Testis (tissue), 3 donors: Measurements from ENCODE around the gene RELL2. TPM values are rescaled to one million over a fixed set of nuclear protein-coding genes. Genes with fewer than 3 reads are reported as not detected.

Source experiments
- DNase-seq: peaks from one replicate; pipeline ENCODE4 v3.0.0-alpha.2; 2019
- H3K27ac ChIP-seq, 2 donors: fragments of 200-600 bp; sonication (generic); one replicate each; pipeline ENCODE4 v1.5.1; 2019
- H3K27me3 ChIP-seq: fragments of 200-600 bp; sonication (generic); one replicate; pipeline ENCODE4 v1.5.1; 2019
- H3K36me3 ChIP-seq: fragments of 200-600 bp; sonication (generic); one replicate; pipeline ENCODE4 v1.5.1; 2017; ENCODE audit warnings: low read depth; ENCODE audit errors: missing control alignments
- H3K4me1 ChIP-seq: fragments of 200-600 bp; sonication (generic); one replicate; pipeline ENCODE4 v1.5.1; 2019
- H3K4me3 ChIP-seq, 2 donors: fragments of 200-600 bp; sonication (generic); one replicate each; pipeline ENCODE4 v1.5.1; 2017 to 2019
- H3K9me3 ChIP-seq: fragments of 200-600 bp; sonication (generic); one replicate; pipeline ENCODE4 v1.5.1; 2017
- CTCF ChIP-seq, 3 experiments: fragments of 450-650 bp in 2 of 3; fragments of 200-600 bp in 1 of 3; sonication (generic) in 1 of 3; IDR thresholded peaks; one replicate each; pipeline ENCODE4 v1.5.1; 2016 to 2019; ENCODE audit warnings: antibody characterized with exemption in 3 of 3, mild to moderate bottlenecking in 2 of 3, moderate library complexity in 1 of 3
- POLR2A ChIP-seq: fragments of 450-650 bp; IDR thresholded peaks from one replicate; pipeline ENCODE4 v1.6.1; 2017; ENCODE audit warnings: antibody characterized with exemption, mild to moderate bottlenecking, moderate library complexity
- WGBS, 2 donors: methylation state at CpG; one replicate each; pipeline ENCODE4 v1.1.5; 2018; 5-methylcytosine and 5-hydroxymethylcytosine counted together
- intact Hi-C: fragments of 100-400 bp; cut with DNase I; formaldehyde crosslinking; loops from one replicate; pipeline ENCODE4 v1.15.1; 2023; ENCODE audit warnings: low total_unique reads
- polyA plus RNA-seq: library from polyadenylated mRNA; stranded (reverse); fragments of 350-450 nt; fragmentation: Illumina TruSeq; extraction: RNeasy Lipid Tissue Mini Kit (QIAGEN cat#74804); gene quantifications from one replicate; pipeline ENCODE4 v1.2.3, GENCODE V29; 2014; ENCODE audit warnings: low read depth, low replicate concordance; ENCODE audit not compliant: insufficient read depth
- total RNA-seq, 2 donors: library from RNA; depleted of rRNA; stranded (reverse); fragments of >200 nt; gene quantifications; one replicate each; pipeline ENCODE4 v1.2.3, GENCODE V29; 2016

The RELL2 gene
- total and polyA plus RNA-seq, 3 donors from 2014 or later, result 8.6 to 17.0 (median 11.3) TPM

- H3K9me3 ChIP-seq, result no peaks in the 10 kb centered on the region
- no peak for DNase-seq
- no peaks in the 10 kb centered on the region for H3K27me3 ChIP-seq
- H3K36me3 ChIP-seq, result no peaks in the 10 kb centered on the region
- TF ChIP-seq POLR2A, result no peak
- TF ChIP-seq CTCF (IDR thresholded peaks at IDR 0.05), result no peak
- 74 to 93% methylated on average over 2 of the region's 2 CpGs for WGBS, 2 donors
- no peak overlapping the region for H3K27ac ChIP-seq
- H3K4me1 ChIP-seq, result peaks cover 10% of the 10 kb centered on the region
- H3K4me3 ChIP-seq, result no peak overlapping the region
- intact Hi-C loops, result no loop called here
These were observed 2.0 kb downstream of the RELL2 start for GRCh38 chr5:141638771-141639170.

- H3K4me1 ChIP-seq, result peaks cover 10% of the 10 kb centered on the region
- no peak for DNase-seq
- 81 to 93% methylated on average over 7 to 12 of the region's 12 CpGs for WGBS, 2 donors
- H3K36me3 ChIP-seq, result no peaks in the 10 kb centered on the region
- H3K27me3 ChIP-seq, result no peaks in the 10 kb centered on the region
- TF ChIP-seq CTCF (IDR thresholded peaks at IDR 0.05), result no peak
- TF ChIP-seq POLR2A, result no peak
- H3K4me3 ChIP-seq, result no peak overlapping the region
- no peak overlapping the region for H3K27ac ChIP-seq
- intact Hi-C loops, result no loop called here
- no peaks in the 10 kb centered on the region for H3K9me3 ChIP-seq
These were observed 2.7 kb downstream of the RELL2 start for GRCh38 chr5:141639357-141640050.

- Histone ChIP-seq H3K27ac (no peak overlapping the region), H3K4me3 (no peak overlapping the region), H3K4me1 (peaks cover 10% of the 10 kb centered on the region), H3K36me3 (no peaks in the 10 kb centered on the region), H3K9me3 (no peaks in the 10 kb centered on the region), H3K27me3 (no peaks in the 10 kb centered on the region)
- 88% methylated on average over 3 of the region's 3 CpGs; no CpG with 5 or more reads in 1 of the 2 donors for WGBS, 2 donors
- TF ChIP-seq POLR2A (no peak), CTCF (IDR thresholded peaks at IDR 0.05) (no peak)
- no peak for DNase-seq
- intact Hi-C loops, result no loop called here
These were observed 3.2 kb downstream of the RELL2 start for GRCh38 chr5:141640051-141640415.

GRCh38 chr5:141640698-141641097 is 3.9 kb downstream of the RELL2 start:
- no peaks in the 10 kb centered on the region for H3K9me3 ChIP-seq
- TF ChIP-seq CTCF (IDR thresholded peaks at IDR 0.05) (no peak), POLR2A (no peak)
- intact Hi-C loops, result no loop called here
- 85% methylated on average over 8 to 9 of the region's 9 CpGs for WGBS, 2 donors
- H3K27me3 ChIP-seq, result no peaks in the 10 kb centered on the region
- peaks cover 9% of the 10 kb centered on the region for H3K4me1 ChIP-seq
- H3K27ac ChIP-seq, result no peak overlapping the region
- no peaks in the 10 kb centered on the region for H3K36me3 ChIP-seq
- no peak for DNase-seq
- H3K4me3 ChIP-seq, result no peak overlapping the region
